ENCODE data around the gene SAMD10. TPM values are rescaled to one million over a fixed set of nuclear protein-coding genes. Genes with fewer than 3 reads are reported as not detected.

Gene SAMD10
- total RNA-seq, 6 experiments from 2014 or later, result 2.7 to 6.7 (median 3.5) TPM

GRCh38 chr20:63951398-63952209 is 27.8 kb downstream of the SAMD10 start:
- Histone ChIP-seq H3K27ac (peak overlapping the region in 2 of 3 donors; percentile 30 to 96), H3K9me3 (no peaks in the 10 kb centered on the region), H3K27me3 (no peaks in the 10 kb centered on the region), H3K4me3 (no peak overlapping the region), H3K4me1 (peaks cover 0 to 69% (median 26%) of the 10 kb centered on the region in 4 donors), H3K36me3 (no peaks in the 10 kb centered on the region)
- ATAC-seq (peak in 3 of 4 donors; percentile 2 to 15 (median 10)), DNase-seq (peak in 2 of 3 donors; percentile 76 to 82)
- TF ChIP-seq CTCF (IDR thresholded peaks at IDR 0.05) (no peak), POLR2A (IDR thresholded peaks at IDR 0.05) (no peak)
- WGBS (ENCODE audit: insufficient coverage, low coverage, low lambda C conversion rate, missing lambda C conversion rate), result no CpG with 5 or more reads among the region's 17 CpGs
- intact Hi-C loops (cut with DNase I), result no loop called here

- DNase-seq (no peak), ATAC-seq (no peak)
- no peaks in the 10 kb centered on the region for H3K9me3 ChIP-seq
- no peaks in the 10 kb centered on the region for H3K27me3 ChIP-seq
- peak overlapping the region in 2 of 3 donors; percentile 26 to 96 for H3K27ac ChIP-seq
- peaks cover 0 to 69% (median 26%) of the 10 kb centered on the region in 4 donors for H3K4me1 ChIP-seq
- no peak overlapping the region for H3K4me3 ChIP-seq
- intact Hi-C loops (cut with DNase I), result no loop called here
- no peak for TF ChIP-seq CTCF (IDR thresholded peaks at IDR 0.05)
- no peak for TF ChIP-seq POLR2A (IDR thresholded peaks at IDR 0.05)
- WGBS (ENCODE audit: insufficient coverage, low coverage, low lambda C conversion rate, missing lambda C conversion rate), result 60% methylated on average over 1 of the region's 20 CpGs
- H3K36me3 ChIP-seq, result peaks cover 0 to 4% (median 0%) of the 10 kb centered on the region in 4 donors
Measured at GRCh38 chr20:63950701-63951397, 28.6 kb downstream of the SAMD10 start.

GRCh38 chr20:63947638-63948456 is 31.6 kb downstream of the SAMD10 start:
- WGBS (ENCODE audit: insufficient coverage, low coverage, low lambda C conversion rate, missing lambda C conversion rate), result 47% methylated on average over 16 of the region's 27 CpGs
- Histone ChIP-seq H3K4me1 (peaks cover 0 to 51% (median 18%) of the 10 kb centered on the region in 4 donors), H3K27me3 (no peaks in the 10 kb centered on the region), H3K4me3 (no peak overlapping the region), H3K36me3 (peaks cover 0 to 29% (median 14%) of the 10 kb centered on the region in 4 donors), H3K27ac (no peak overlapping the region), H3K9me3 (no peaks in the 10 kb centered on the region)
- DNase-seq (no peak), ATAC-seq (no peak)
- TF ChIP-seq POLR2A (IDR thresholded peaks at IDR 0.05) (no peak), CTCF (IDR thresholded peaks at IDR 0.05) (no peak)
- intact Hi-C loops (cut with DNase I), result no loop called here

GRCh38 chr20:63946986-63947637 is 32.3 kb downstream of the SAMD10 start:
- WGBS (ENCODE audit: insufficient coverage, low coverage, low lambda C conversion rate, missing lambda C conversion rate), result 46% methylated on average over 2 of the region's 15 CpGs
- no peak for ATAC-seq
- H3K27ac ChIP-seq, result no peak overlapping the region

More at GRCh38 chr20:63946986-63947637, 32.3 kb downstream of the SAMD10 start:
- no peak overlapping the region for H3K4me3 ChIP-seq
- no peak for TF ChIP-seq POLR2A (IDR thresholded peaks at IDR 0.05)
- peak in 1 of 3 donors; percentile 45 for DNase-seq
- intact Hi-C loops (cut with DNase I), result no loop called here
- H3K4me1 ChIP-seq, result peaks cover 0 to 45% (median 15%) of the 10 kb centered on the region in 4 donors
- H3K36me3 ChIP-seq, result peaks cover 0 to 29% (median 14%) of the 10 kb centered on the region in 4 donors
- H3K27me3 ChIP-seq, result no peaks in the 10 kb centered on the region
- no peaks in the 10 kb centered on the region for H3K9me3 ChIP-seq
